Upper lobe of right lung (tissue), 1 donor: ENCODE results near the gene NELL1. TPM values are rescaled to one million over a fixed set of nuclear protein-coding genes. Genes with fewer than 3 reads are reported as not detected.

Experiments
- ATAC-seq: fragments of 200-7000 bp; cut with Tn5 transposase; one replicate; pipeline ENCODE4 v1.9.1; 2020; ENCODE audit warnings: mild to moderate bottlenecking, moderate library complexity
- DNase-seq: peaks from one replicate; pipeline ENCODE4 v3.0.0-alpha.2; 2020
- H3K27ac ChIP-seq: fragments of 200-600 bp; one replicate; pipeline ENCODE4 v1.8.0; 2022
- H3K27me3 ChIP-seq: fragments of 200-600 bp; one replicate; pipeline ENCODE4 v1.8.0; 2022; ENCODE audit warnings: mild to moderate bottlenecking
- H3K36me3 ChIP-seq: fragments of 200-600 bp; one replicate; pipeline ENCODE4 v1.8.0; 2022
- H3K4me1 ChIP-seq: fragments of 200-600 bp; one replicate; pipeline ENCODE4 v1.8.0; 2022
- H3K4me3 ChIP-seq: fragments of 200-600 bp; one replicate; pipeline ENCODE4 v1.8.0; 2022; ENCODE audit warnings: mild to moderate bottlenecking
- H3K9me3 ChIP-seq: fragments of 200-600 bp; one replicate; pipeline ENCODE4 v1.8.0; 2022
- intact Hi-C: fragments of 100-400 bp; cut with DNase I; formaldehyde crosslinking; loops from one replicate; pipeline ENCODE4 v1.11.0; 2022
- total RNA-seq: library from RNA; stranded (reverse); fragmentation: NEBNext Ultra II Directional; extraction: Animal tissue kit (Norgen Biotek cat#: 25700); gene quantifications from one replicate; pipeline ENCODE4 v1.2.1, GENCODE V29; 2021
- TF ChIP-seq, protein P1 (sequence below): fragments of 200-600 bp; IDR thresholded peaks from one replicate; pipeline ENCODE4 v1.8.0; 2022; ENCODE audit warnings: antibody characterized with exemption
- donor health status: DM: no; HTN: yes; CAD: no; lungs with severe emphysema.

The NELL1 gene
- total RNA-seq, 1 donor from 2014 or later = not detected

DNA sequence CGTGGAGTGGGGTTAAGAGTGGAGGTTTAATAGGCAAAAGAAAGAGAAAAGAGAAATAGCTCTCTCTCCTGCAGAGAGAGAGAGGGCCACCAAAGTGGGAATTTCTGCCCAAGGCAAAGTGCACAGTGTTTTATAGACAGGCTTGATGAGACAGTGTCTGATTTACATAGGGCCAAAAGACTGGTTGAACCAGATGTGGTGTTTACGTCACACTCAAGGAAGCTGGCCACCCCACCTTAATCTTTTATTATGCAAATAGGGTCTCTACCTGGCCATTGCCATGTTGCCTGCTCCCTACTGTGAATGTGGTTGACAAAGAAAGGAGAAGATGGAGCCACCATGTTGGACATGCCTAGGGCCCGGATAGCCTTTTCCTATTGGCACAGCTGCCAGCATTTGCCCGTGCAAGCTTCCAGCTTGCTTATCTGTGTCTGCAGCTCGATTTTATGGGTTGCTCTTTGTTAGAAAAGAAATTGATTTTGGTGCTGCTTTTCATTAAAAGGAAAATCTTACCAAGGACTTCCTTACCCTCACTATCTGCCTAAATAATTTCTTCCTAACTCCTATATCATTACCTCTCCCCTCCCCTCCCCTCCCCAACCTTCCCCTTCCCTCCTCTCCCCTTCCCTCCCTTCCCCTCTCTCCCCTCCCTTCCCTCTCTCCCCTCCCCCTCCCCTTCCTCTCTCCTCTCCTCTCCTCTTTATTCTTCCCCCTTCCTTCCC is 436.0 kb downstream of the NELL1 start:
- no peak for DNase-seq
- H3K36me3 ChIP-seq = no peaks in the 10 kb centered on the region
- ATAC-seq = no peak
- intact Hi-C loops = no loop called here
- TF ChIP-seq, protein P1, sequence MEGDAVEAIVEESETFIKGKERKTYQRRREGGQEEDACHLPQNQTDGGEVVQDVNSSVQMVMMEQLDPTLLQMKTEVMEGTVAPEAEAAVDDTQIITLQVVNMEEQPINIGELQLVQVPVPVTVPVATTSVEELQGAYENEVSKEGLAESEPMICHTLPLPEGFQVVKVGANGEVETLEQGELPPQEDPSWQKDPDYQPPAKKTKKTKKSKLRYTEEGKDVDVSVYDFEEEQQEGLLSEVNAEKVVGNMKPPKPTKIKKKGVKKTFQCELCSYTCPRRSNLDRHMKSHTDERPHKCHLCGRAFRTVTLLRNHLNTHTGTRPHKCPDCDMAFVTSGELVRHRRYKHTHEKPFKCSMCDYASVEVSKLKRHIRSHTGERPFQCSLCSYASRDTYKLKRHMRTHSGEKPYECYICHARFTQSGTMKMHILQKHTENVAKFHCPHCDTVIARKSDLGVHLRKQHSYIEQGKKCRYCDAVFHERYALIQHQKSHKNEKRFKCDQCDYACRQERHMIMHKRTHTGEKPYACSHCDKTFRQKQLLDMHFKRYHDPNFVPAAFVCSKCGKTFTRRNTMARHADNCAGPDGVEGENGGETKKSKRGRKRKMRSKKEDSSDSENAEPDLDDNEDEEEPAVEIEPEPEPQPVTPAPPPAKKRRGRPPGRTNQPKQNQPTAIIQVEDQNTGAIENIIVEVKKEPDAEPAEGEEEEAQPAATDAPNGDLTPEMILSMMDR = no peak
- no peak overlapping the region for H3K4me3 ChIP-seq
- no peak overlapping the region for H3K27ac ChIP-seq
- no peaks in the 10 kb centered on the region for H3K9me3 ChIP-seq
- no peaks in the 10 kb centered on the region for H3K4me1 ChIP-seq
- no peaks in the 10 kb centered on the region for H3K27me3 ChIP-seq

GRCh38 chr11:21109341-21109740 is 440.0 kb downstream of the NELL1 start:
- H3K9me3 ChIP-seq = no peaks in the 10 kb centered on the region
- TF ChIP-seq, protein P1 = no peak
- no peaks in the 10 kb centered on the region for H3K27me3 ChIP-seq
- no peak overlapping the region for H3K27ac ChIP-seq
- H3K4me3 ChIP-seq = no peak overlapping the region
- no peaks in the 10 kb centered on the region for H3K4me1 ChIP-seq
- ATAC-seq = no peak
- DNase-seq = no peak
- H3K36me3 ChIP-seq = no peaks in the 10 kb centered on the region
- intact Hi-C loops = no loop called here

- TF ChIP-seq, protein P1 = no peak
- H3K9me3 ChIP-seq = no peaks in the 10 kb centered on the region
- ATAC-seq = no peak
- H3K36me3 ChIP-seq = no peaks in the 10 kb centered on the region
- intact Hi-C loops = no loop called here
- DNase-seq = no peak
- H3K4me3 ChIP-seq = no peak overlapping the region
- no peak overlapping the region for H3K27ac ChIP-seq
- no peaks in the 10 kb centered on the region for H3K4me1 ChIP-seq
- H3K27me3 ChIP-seq = no peaks in the 10 kb centered on the region
These were observed 441.0 kb downstream of the NELL1 start for GRCh38 chr11:21110415-21110814.

DNA sequence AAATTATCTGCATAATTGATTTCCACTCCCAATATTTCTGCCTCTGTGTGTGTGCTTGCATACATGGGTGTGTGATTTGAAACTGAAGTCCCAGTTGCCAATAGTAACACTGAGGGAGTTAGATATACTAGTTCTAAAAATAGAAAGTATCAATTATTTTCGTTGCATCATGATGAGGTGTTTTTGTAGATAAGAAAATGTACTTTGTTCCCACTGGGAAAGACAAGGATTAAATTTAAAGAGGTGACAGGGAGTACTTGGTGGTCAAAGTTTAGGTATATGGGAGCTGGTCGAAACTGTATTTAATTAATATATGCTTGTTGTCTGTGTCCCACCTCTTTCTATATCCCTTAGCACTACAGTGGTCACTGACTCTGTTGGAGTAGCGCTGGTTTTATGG is 444.5 kb downstream of the NELL1 start:
- TF ChIP-seq, protein P1 = no peak
- Histone ChIP-seq H3K27ac (no peak overlapping the region), H3K9me3 (no peaks in the 10 kb centered on the region), H3K4me3 (no peak overlapping the region), H3K4me1 (no peaks in the 10 kb centered on the region), H3K36me3 (no peaks in the 10 kb centered on the region), H3K27me3 (no peaks in the 10 kb centered on the region)
- intact Hi-C loops = no loop called here
- ATAC-seq (no peak), DNase-seq (no peak)

GRCh38 chr11:21116009-21116408 is 446.6 kb downstream of the NELL1 start:
- H3K36me3 ChIP-seq = no peaks in the 10 kb centered on the region
- ATAC-seq (no peak), DNase-seq (no peak)
- no peak overlapping the region for H3K4me3 ChIP-seq
- no peak overlapping the region for H3K27ac ChIP-seq
- no peaks in the 10 kb centered on the region for H3K27me3 ChIP-seq
- TF ChIP-seq, protein P1 = no peak
- no peaks in the 10 kb centered on the region for H3K4me1 ChIP-seq
- intact Hi-C loops = no loop called here
- H3K9me3 ChIP-seq = no peaks in the 10 kb centered on the region

- TF ChIP-seq, protein P1 = no peak
- H3K36me3 ChIP-seq = no peaks in the 10 kb centered on the region
- no peaks in the 10 kb centered on the region for H3K27me3 ChIP-seq
- no peak overlapping the region for H3K4me3 ChIP-seq
- no peaks in the 10 kb centered on the region for H3K4me1 ChIP-seq
- H3K27ac ChIP-seq = no peak overlapping the region
- ATAC-seq (no peak), DNase-seq (no peak)
- H3K9me3 ChIP-seq = no peaks in the 10 kb centered on the region
- intact Hi-C loops = no loop called here
These were observed 450.0 kb downstream of the NELL1 start for GRCh38 chr11:21119411-21119810.
